Coronary artery (tissue), 2 donors: ENCODE results near the gene HMMR.
A peak's percentile ranks its signal among the peaks of the same experiment; 100 is the strongest.
"Not testable (repeated sequence)": the region's sequence is repeated elsewhere in the genome, so short reads cannot be mapped to it uniquely, and the experiment has no call there.

Experiments used
- DNase-seq: peaks from one replicate; pipeline ENCODE4 v3.0.0-alpha.2; 2017; ENCODE audit warnings: low spot score
- H3K27ac ChIP-seq, 2 donors: fragments of 200-600 bp; sonication (generic); one replicate each; pipeline ENCODE4 v1.5.1; 2016 to 2019
- H3K4me3 ChIP-seq: fragments of 200-600 bp; sonication (generic); 2 replicates; pipeline ENCODE4 v1.5.1; 2016; ENCODE audit warnings: mild to moderate bottlenecking, moderate library complexity
- TF ChIP-seq, protein P1 (sequence below): fragments of 200-600 bp; sonication (generic); IDR thresholded peaks from one replicate; pipeline ENCODE4 v1.5.1; 2019; ENCODE audit warnings: antibody characterized with exemption

Gene HMMR

DNA sequence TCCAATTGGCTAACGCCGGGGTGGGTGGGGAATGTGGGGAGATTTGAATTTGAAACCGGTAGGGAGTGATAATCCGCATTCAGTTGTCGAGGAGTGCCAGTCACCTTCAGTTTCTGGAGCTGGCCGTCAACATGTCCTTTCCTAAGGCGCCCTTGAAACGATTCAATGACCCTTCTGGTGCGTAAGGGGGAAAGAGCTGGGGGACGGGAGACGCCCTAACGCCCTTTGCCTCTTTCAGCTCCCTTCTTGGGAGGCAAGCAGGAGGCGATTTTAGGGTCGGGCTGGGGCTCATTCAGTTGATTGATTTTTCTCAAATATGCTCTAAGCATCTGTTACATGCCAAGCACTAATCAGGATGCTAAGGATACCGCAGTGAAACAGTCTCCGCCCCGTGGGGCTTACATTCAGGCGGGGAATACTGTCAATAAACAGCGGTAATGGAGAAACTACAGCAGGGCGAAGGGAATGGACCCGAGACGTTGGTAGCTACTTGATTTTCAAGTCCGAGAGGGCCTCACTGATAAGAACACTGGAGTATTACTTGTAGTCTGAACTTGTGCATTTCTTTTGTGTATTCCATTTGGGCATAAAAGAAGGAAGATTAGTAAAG lies at the start of gene HMMR:
HMMR (plus strand) TSS at position 71 of the 610 bp plus-strand sequence; CDS start at position 132, 61 bp downstream.
- DNase-seq: no peak

GRCh38 chr5:163415673-163416072 lies 44.8 kb upstream of the HMMR start:
- not testable (repeated sequence) for H3K4me3 ChIP-seq, DNase-seq, H3K27ac ChIP-seq

More for the DNA sequence above, at the start of gene HMMR:
- H3K4me3 ChIP-seq: peak within 1 kb of the TSS; percentile 84
- peak within 1 kb of the TSS; percentile 96 for H3K27ac ChIP-seq
- TF ChIP-seq, protein P1, sequence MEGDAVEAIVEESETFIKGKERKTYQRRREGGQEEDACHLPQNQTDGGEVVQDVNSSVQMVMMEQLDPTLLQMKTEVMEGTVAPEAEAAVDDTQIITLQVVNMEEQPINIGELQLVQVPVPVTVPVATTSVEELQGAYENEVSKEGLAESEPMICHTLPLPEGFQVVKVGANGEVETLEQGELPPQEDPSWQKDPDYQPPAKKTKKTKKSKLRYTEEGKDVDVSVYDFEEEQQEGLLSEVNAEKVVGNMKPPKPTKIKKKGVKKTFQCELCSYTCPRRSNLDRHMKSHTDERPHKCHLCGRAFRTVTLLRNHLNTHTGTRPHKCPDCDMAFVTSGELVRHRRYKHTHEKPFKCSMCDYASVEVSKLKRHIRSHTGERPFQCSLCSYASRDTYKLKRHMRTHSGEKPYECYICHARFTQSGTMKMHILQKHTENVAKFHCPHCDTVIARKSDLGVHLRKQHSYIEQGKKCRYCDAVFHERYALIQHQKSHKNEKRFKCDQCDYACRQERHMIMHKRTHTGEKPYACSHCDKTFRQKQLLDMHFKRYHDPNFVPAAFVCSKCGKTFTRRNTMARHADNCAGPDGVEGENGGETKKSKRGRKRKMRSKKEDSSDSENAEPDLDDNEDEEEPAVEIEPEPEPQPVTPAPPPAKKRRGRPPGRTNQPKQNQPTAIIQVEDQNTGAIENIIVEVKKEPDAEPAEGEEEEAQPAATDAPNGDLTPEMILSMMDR: no peak

DNA sequence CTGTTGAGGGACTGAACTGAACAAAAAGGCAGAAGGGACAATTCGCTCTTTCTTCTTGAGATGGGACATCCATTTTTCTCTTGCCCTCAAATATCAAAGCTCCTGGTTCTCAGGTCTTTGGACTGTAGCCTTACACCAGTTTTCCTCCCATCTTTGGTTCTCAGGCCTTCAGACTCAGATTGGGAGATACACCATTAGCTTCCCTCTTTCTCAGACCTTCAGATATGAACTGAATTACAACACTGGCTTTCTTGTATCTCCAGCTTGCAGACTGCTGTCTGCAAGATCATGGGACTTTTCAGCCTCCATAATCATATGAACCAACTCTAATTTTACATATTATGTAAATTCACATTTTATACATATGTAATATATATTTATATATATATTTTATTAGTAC lies 35.6 kb upstream of the HMMR start:
- TF ChIP-seq, protein P1: no peak
- Histone ChIP-seq H3K4me3 (no peak overlapping the region), H3K27ac (no peak overlapping the region)
- DNase-seq: no peak

GRCh38 chr5:163426128-163426527 lies 34.3 kb upstream of the HMMR start:
- not testable (repeated sequence) for DNase-seq, H3K4me3 ChIP-seq, H3K27ac ChIP-seq

DNA sequence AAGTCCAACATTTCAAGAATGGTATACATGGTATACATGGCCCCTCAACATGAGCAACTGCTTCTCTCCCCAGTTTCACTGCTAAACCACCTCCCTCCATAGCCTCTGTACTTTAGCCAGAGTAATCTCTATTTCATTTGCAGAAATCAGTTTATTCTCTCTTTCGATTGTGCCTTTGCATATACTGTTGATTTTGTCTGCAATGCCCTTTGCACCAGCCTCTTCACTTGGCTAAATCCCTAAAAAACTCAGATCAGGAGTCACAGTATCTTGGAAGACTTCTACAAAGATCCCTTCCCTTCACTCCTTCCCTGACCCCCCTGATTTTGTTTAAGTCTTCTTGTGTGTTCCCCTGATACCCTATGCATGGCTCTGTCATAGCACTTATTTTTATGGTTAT lies 27.9 kb upstream of the HMMR start:
- TF ChIP-seq, protein P1: no peak
- DNase-seq: no peak

DNA sequence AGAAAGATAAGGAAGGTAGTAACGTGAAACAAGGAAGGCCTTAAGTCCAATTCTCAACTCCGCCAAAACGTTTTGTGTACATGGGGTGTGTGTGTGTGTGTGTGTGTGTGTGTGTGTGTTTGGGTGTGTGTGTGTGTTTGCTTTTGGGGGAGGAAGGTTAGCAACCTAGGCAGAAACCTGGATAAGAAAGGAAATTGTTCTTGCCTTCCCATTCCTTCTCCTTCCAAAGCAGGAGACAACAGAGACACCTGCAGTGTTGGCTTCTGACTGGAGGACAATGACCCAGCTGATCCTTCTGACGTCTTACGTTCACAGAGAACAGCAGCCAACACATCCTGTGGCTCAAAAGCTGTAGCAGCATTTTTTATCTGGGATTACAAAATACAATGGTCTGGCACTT lies 27.2 kb upstream of the HMMR start:
- TF ChIP-seq, protein P1: no peak
- no peak overlapping the region for H3K4me3 ChIP-seq
- no peak overlapping the region for H3K27ac ChIP-seq
- no peak for DNase-seq

More for the DNA sequence above, 27.9 kb upstream of the HMMR start:
- Histone ChIP-seq H3K27ac (no peak overlapping the region), H3K4me3 (no peak overlapping the region)

DNA sequence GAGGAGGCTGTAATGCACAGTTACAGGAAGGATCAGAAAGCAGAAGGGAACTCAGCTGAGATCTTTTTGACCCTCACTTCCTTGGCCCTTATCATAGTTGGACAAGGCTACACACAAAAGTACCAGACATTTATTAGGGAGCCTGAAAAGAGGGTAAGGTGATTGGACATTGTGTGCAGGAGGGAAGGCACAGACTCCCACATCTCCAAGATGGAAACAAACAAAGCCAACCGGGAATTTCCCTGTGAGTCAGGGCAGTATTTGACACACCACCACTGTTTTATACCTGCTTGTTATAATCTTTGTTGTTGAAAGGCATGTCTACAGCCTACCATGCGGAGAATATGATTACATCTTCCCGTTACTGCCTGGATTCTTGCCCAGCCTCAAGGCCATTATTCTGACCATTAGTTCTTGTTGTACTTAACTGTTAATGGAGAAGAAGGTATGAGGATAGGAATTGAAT lies 26.0 kb upstream of the HMMR start:
- no peak overlapping the region for H3K27ac ChIP-seq
- DNase-seq: no peak
- no peak overlapping the region for H3K4me3 ChIP-seq
- TF ChIP-seq, protein P1: no peak

GRCh38 chr5:163436515-163436914 lies 23.9 kb upstream of the HMMR start:
- peak overlapping the region; percentile 97 for H3K4me3 ChIP-seq
- no peak for DNase-seq
- TF ChIP-seq, protein P1: no peak
- H3K27ac ChIP-seq: peak overlapping the region in 1 of 2 donors; percentile 94
